Renal cortical epithelial cell (primary cell): ENCODE results near the gene RAP1GDS1. TPM values are rescaled to one million over a fixed set of nuclear protein-coding genes. Genes with fewer than 3 reads are reported as not detected.
"Not testable (repeated sequence)": the region's sequence is repeated elsewhere in the genome, so short reads cannot be mapped to it uniquely, and the experiment has no call there.

Experiments
- DNase-seq: peaks from one replicate; pipeline ENCODE4 v3.0.0-alpha.2; 2011; ENCODE audit warnings: low read depth
- total RNA-seq: library from RNA; depleted of rRNA; stranded (reverse); fragments of >200 nt; gene quantifications from 2 replicates; pipeline ENCODE4 v1.2.3, GENCODE V29; 2014

RAP1GDS1 gene
- total RNA-seq, 1 donor from 2014 or later, result 66.8 TPM

- DNase-seq, result no peak
Observed at GRCh38 chr4:98352940-98353339, 91.8 kb downstream of the RAP1GDS1 start.

GRCh38 chr4:98358630-98359248 lies 97.6 kb downstream of the RAP1GDS1 start:
- no peak for DNase-seq

- DNase-seq, result no peak
Observed at GRCh38 chr4:98359646-98360045, 98.5 kb downstream of the RAP1GDS1 start.

- no peak for DNase-seq
Observed at GRCh38 chr4:98363431-98363830, 102.2 kb downstream of the RAP1GDS1 start.

GRCh38 chr4:98366275-98366674 lies 105.1 kb downstream of the RAP1GDS1 start:
- DNase-seq, result not testable (repeated sequence)

- not testable (repeated sequence) for DNase-seq
Observed at GRCh38 chr4:98368000-98368399, 106.8 kb downstream of the RAP1GDS1 start.

- no peak for DNase-seq
Observed at GRCh38 chr4:98369322-98369721, 108.1 kb downstream of the RAP1GDS1 start.

GRCh38 chr4:98374643-98375042 lies 113.5 kb downstream of the RAP1GDS1 start:
- no peak for DNase-seq

- DNase-seq, result no peak
Observed at GRCh38 chr4:98377559-98377958, 116.4 kb downstream of the RAP1GDS1 start.

- DNase-seq, result no peak
Observed at GRCh38 chr4:98381306-98381705, 120.1 kb downstream of the RAP1GDS1 start.

GRCh38 chr4:98383431-98384106 lies 122.4 kb downstream of the RAP1GDS1 start:
- DNase-seq, result peak; percentile 15

GRCh38 chr4:98385831-98386230 lies 124.6 kb downstream of the RAP1GDS1 start:
- no peak for DNase-seq

GRCh38 chr4:98387345-98388026 lies 126.3 kb downstream of the RAP1GDS1 start:
- no peak for DNase-seq

- DNase-seq, result peak; percentile 11
Observed at GRCh38 chr4:98394134-98394533, 132.9 kb downstream of the RAP1GDS1 start.

GRCh38 chr4:98399915-98400314 lies 138.7 kb downstream of the RAP1GDS1 start:
- DNase-seq, result no peak

GRCh38 chr4:98406819-98407218 lies 145.6 kb downstream of the RAP1GDS1 start:
- no peak for DNase-seq

GRCh38 chr4:98411731-98412130 lies 150.5 kb downstream of the RAP1GDS1 start:
- DNase-seq, result no peak

- DNase-seq, result no peak
Observed at GRCh38 chr4:98416844-98417243, 155.7 kb downstream of the RAP1GDS1 start.

GRCh38 chr4:98420151-98420550 lies 159.0 kb downstream of the RAP1GDS1 start:
- DNase-seq, result not testable (repeated sequence)

- DNase-seq, result peak; percentile 75
Observed at GRCh38 chr4:98421111-98421510, 159.9 kb downstream of the RAP1GDS1 start.

GRCh38 chr4:98423009-98423408 lies 161.8 kb downstream of the RAP1GDS1 start:
- DNase-seq, result no peak

GRCh38 chr4:98430708-98431403 lies 169.7 kb downstream of the RAP1GDS1 start:
- DNase-seq, result peak; percentile 99
